ENCODE results near the gene CLOCK.

Gene CLOCK

GRCh38 chr4:55507612-55508011 is 39.1 kb downstream of the CLOCK start:
- no peak overlapping the region for H3K4me3 ChIP-seq (ENCODE audit: low read depth, low read length)
- TF ChIP-seq, protein P1, sequence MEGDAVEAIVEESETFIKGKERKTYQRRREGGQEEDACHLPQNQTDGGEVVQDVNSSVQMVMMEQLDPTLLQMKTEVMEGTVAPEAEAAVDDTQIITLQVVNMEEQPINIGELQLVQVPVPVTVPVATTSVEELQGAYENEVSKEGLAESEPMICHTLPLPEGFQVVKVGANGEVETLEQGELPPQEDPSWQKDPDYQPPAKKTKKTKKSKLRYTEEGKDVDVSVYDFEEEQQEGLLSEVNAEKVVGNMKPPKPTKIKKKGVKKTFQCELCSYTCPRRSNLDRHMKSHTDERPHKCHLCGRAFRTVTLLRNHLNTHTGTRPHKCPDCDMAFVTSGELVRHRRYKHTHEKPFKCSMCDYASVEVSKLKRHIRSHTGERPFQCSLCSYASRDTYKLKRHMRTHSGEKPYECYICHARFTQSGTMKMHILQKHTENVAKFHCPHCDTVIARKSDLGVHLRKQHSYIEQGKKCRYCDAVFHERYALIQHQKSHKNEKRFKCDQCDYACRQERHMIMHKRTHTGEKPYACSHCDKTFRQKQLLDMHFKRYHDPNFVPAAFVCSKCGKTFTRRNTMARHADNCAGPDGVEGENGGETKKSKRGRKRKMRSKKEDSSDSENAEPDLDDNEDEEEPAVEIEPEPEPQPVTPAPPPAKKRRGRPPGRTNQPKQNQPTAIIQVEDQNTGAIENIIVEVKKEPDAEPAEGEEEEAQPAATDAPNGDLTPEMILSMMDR (IDR thresholded peaks at IDR 0.05; ENCODE audit: low read depth, low read length): no peak

DNA sequence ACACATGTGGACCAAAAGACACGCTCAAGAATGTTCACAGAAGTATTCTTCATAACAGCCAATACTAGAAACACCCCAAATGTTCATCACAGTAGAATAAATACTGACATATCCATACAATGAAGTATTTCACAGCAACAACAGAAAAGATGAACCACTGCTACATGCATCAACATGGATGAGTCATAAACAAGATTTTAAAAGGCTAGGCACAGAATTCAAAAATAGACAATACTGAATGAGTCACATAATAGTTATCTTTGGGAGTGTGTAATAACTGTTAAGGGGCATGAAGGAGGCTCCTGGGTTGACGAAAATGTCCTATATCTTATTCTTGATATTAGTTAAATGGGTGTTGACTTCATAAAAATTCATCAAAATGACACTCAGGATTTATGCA is 43.5 kb downstream of the CLOCK start:
- H3K4me3 ChIP-seq (ENCODE audit: low read depth, low read length): no peak overlapping the region
- TF ChIP-seq, protein P1 (IDR thresholded peaks at IDR 0.05; ENCODE audit: low read depth, low read length): no peak

DNA sequence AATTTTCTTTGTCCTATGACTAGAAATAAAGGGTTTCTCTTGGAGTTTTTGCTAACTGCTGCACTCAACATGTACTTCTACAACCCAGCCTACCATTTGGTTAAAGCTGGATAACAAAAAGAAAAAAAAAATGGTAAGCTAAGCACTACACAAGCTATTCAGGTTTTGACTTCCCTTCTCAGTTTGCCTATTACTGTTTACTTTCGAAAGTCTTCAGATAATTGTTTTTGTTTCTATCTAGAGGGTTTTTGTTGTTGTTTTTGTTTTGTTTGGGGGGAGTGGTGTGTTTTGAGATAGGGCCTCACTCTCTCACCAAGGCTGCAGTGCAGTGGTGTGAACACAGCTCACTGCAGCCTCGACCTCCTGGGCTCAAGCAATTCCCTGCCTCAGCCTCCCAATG is 46.6 kb downstream of the CLOCK start:
- no peak overlapping the region for H3K4me3 ChIP-seq (ENCODE audit: low read depth, low read length)
- TF ChIP-seq, protein P1 (IDR thresholded peaks at IDR 0.05; ENCODE audit: low read depth, low read length): no peak

- TF ChIP-seq, protein P1 (IDR thresholded peaks at IDR 0.05; ENCODE audit: low read depth, low read length): no peak
- no peak overlapping the region for H3K4me3 ChIP-seq (ENCODE audit: low read depth, low read length)
Measured at GRCh38 chr4:55499495-55499894, 47.2 kb downstream of the CLOCK start.

DNA sequence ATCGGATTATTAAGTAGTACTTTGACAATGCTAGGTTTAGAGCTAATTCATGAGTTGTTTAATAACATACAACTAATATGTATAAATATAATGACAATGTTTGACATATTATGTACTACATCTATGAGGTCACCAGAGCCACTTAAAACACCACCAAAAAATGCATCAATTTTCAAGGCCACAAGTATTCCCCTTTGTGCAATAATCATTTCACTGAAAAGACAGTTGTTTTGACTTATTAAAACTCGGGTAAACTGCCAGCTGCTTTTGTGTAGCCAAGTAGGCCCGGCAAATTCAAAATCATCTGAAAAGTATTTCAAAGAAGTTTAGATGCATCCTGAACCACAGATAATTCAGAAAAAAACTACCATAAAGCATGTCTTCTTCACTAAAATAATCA is 48.7 kb downstream of the CLOCK start:
- no peak overlapping the region for H3K4me3 ChIP-seq (ENCODE audit: low read depth, low read length)
- TF ChIP-seq, protein P1 (IDR thresholded peaks at IDR 0.05; ENCODE audit: low read depth, low read length): no peak

GRCh38 chr4:55491486-55491885 is 55.2 kb downstream of the CLOCK start:
- TF ChIP-seq, protein P1 (IDR thresholded peaks at IDR 0.05; ENCODE audit: low read depth, low read length): no peak
- no peak overlapping the region for H3K4me3 ChIP-seq (ENCODE audit: low read depth, low read length)

DNA sequence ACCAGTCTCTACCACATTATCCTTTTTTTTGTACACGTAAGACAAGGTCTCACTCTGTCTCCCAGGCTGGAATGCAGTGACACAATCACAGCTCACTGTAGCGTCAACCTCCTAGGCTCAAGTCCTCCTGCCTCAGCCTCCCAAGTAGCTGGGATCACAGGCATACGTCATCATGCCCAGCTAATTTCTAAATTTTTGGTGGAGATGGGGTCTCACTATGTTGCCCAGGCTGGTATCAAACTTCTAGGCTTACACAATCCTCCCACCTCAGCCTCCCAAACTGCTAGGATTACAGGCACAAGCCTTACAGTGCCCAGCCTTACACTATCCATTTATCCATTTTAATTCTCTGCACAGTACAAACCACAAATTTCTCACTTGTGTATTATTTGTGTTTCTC is 58.0 kb downstream of the CLOCK start:
- H3K4me3 ChIP-seq (ENCODE audit: low read depth, low read length): no peak overlapping the region
- TF ChIP-seq, protein P1 (IDR thresholded peaks at IDR 0.05; ENCODE audit: low read depth, low read length): no peak
